Duodenal mucosa (tissue), 2 donors: ENCODE data around the gene ACTA1.
"Not testable (repeated sequence)": the region's sequence is repeated elsewhere in the genome, so short reads cannot be mapped to it uniquely, and the experiment has no call there.

Experiments used
- H3K27ac ChIP-seq: one replicate; pipeline ENCODE4 v1.7.0; 2013; ENCODE audit warnings: low read depth, low read length
- H3K27me3 ChIP-seq, 2 donors: one replicate each; pipeline ENCODE4 v1.7.0; 2013; ENCODE audit warnings: low read length in 2 of 2, control low read depth in 1 of 2; ENCODE audit not compliant: insufficient read depth in 2 of 2, control insufficient read depth in 1 of 2
- H3K36me3 ChIP-seq, 2 donors: one replicate each; pipeline ENCODE4 v1.7.0; 2013; ENCODE audit warnings: low read length in 2 of 2, control low read depth in 1 of 2; ENCODE audit not compliant: insufficient read depth in 2 of 2, control insufficient read depth in 1 of 2
- H3K4me1 ChIP-seq, 2 donors: one replicate each; pipeline ENCODE4 v1.7.0; 2013; ENCODE audit warnings: low read length in 2 of 2, control low read depth in 1 of 2; ENCODE audit not compliant: insufficient read depth in 2 of 2, control insufficient read depth in 1 of 2
- H3K4me3 ChIP-seq, 2 donors: one replicate each; pipeline ENCODE4 v1.7.0; 2013; ENCODE audit warnings: low read length in 2 of 2, low read depth in 1 of 2
- H3K9ac ChIP-seq, 2 donors: one replicate each; pipeline ENCODE4 v1.7.0; 2013; ENCODE audit warnings: low read length in 2 of 2, low read depth in 1 of 2
- H3K9me3 ChIP-seq, 2 donors: one replicate each; pipeline ENCODE4 v1.7.0; 2013; ENCODE audit warnings: low read length in 2 of 2, control low read depth in 1 of 2; ENCODE audit not compliant: control insufficient read depth in 1 of 2

The ACTA1 gene

DNA sequence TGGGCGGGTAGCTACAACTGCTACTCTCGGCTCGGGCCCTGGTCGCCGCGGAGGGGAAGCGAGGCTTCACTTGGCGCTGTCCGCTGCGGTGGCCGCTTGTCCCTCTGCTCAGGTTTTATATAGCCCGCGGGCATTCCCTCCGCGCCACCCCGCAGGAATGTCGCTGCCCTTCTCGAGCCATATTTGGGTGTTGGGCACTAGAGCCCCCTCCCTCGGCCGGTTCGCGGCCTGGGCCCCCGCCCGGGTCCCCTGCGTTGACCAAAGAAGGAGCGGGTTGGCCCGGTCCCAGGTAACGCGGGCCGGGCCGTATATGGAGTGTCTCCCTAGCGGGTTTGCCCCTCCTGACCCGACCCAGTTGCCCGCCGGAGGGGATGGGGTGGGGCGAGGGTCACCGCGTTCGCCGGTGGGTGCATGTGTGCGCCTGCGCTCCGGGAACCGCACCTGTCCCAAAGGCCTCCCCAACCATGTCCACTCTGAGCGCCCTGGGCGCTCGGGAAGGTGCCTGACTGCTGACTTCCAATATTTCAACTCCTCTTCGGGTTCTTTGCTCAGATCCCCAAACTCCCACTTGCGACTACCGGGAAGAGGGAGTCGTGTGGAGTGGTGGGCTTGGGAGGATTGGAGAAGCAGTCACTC, at the start of gene ACTA1:
Gene ACTA1, minus strand, starts transcription at position 90 of the 636 bp plus-strand sequence. CDS start 979 bp downstream, outside the sequence.
- Histone ChIP-seq H3K27me3 (peaks cover 46 to 68% of the 10 kb centered on the region in 2 donors), H3K4me1 (peaks cover 5 to 8% of the 10 kb centered on the region in 2 donors), H3K36me3 (no peaks in the 10 kb centered on the region), H3K9me3 (no peaks in the 10 kb centered on the region), H3K4me3 (no peak within 1 kb of the TSS), H3K9ac (no peak within 1 kb of the TSS), H3K27ac (no peak within 1 kb of the TSS)

DNA sequence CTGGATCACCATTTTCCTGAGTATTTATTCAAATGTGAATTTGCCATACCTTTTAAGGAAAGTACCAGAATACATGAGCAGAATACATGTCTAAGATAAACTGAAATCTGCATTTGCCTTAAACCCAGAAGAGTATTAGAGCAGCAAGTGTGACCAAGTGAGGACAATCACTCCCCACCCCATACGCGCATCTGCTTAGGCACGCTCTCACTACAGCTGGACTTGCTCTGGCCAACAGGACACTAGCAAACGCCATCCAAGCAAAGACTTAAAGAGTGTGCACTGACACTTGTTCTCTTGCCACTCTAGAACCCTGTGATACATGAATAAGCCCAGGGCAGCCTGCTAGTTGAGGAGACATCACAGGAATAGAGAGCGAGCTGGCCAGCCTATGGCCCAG, 48.6 kb upstream of the ACTA1 start:
- Histone ChIP-seq H3K9me3 (no peaks in the 10 kb centered on the region), H3K27me3 (no peaks in the 10 kb centered on the region), H3K36me3 (peaks cover 21 to 67% of the 10 kb centered on the region in 2 donors), H3K4me3 (no peak overlapping the region), H3K4me1 (no peaks in the 10 kb centered on the region), H3K9ac (no peak overlapping the region), H3K27ac (no peak overlapping the region)

DNA sequence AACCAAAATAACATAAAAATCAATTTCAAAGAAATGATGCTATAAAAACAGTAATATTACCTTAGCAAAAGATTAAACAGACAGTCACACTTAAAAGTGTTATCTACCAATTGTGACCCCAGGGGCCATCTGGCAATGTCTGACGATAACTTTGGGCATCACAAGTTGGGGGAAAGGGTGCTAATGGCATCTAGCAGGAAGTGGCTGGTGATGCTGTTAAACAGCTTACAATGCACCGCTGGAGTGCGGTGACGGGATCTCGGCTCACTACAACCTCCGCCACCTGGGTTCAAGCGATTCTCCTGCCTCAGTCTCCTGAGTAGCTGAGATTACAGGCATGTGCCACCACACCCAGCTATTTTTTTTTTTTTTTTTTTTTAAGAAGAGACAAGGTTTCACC, 46.6 kb upstream of the ACTA1 start:
- no peak overlapping the region for H3K27ac ChIP-seq
- H3K4me3 ChIP-seq = no peak overlapping the region
- H3K9ac ChIP-seq = no peak overlapping the region
- H3K36me3 ChIP-seq = peaks cover 17 to 56% of the 10 kb centered on the region in 2 donors
- no peaks in the 10 kb centered on the region for H3K4me1 ChIP-seq
- no peaks in the 10 kb centered on the region for H3K9me3 ChIP-seq
- H3K27me3 ChIP-seq = no peaks in the 10 kb centered on the region

DNA sequence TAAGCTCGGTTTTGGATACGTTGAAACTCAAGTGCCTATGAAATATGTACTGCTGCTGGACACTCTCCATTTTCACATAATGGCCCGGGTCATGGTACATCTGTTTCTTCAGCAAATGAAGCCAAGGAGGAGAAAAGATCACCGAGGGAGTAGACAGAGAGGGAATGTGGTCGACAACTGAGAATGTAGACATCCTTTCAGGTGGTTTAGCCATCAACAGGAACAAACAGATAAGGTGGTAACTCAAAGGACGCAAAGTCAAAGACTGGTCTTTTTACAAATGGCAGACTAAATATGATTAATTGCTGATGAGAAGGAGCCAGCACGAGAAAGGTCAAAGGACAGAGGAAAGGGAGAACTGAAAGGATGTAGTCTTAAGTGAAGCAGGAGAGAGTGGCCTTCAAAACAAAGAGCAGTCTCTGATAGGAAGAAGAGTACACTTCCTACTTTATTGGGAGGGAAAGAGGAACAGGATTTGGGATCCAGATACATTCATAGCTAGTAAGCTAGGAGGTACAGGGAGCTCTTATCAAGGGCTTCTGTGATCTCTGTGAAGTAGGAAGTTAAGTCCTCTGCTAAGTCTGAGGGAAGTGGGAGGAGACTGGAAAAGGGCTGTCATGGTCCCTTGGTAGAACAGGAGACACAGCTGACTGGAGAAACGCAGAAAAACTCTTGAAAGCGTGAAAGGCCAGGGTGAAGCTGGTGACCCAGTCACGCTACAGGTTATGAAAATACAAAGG, 45.9 kb upstream of the ACTA1 start:
- Histone ChIP-seq H3K9ac (no peak overlapping the region), H3K4me3 (no peak overlapping the region), H3K27ac (no peak overlapping the region), H3K27me3 (no peaks in the 10 kb centered on the region), H3K4me1 (no peaks in the 10 kb centered on the region), H3K9me3 (no peaks in the 10 kb centered on the region), H3K36me3 (peaks cover 16 to 57% of the 10 kb centered on the region in 2 donors)

DNA sequence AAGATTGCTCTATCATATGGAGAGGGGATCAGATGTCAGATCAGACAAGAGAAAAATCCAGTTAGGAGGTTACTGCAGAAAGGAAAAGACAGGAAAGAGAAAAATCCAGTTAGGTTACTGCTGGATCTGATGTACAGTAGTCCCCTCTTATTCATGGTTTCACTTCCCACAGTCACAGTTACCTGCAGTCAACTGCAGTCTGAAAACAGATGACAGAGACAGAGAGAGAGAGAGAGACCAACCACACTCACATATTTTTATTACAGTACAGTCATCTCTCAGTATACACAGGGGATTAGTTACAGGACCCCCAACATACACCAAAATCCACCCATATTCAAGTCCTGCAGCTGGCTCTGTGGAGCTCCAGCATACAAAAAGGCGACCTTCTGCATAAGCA, 45.0 kb upstream of the ACTA1 start:
- Histone ChIP-seq H3K9me3 (no peaks in the 10 kb centered on the region), H3K27me3 (no peaks in the 10 kb centered on the region), H3K36me3 (peaks cover 22 to 60% of the 10 kb centered on the region in 2 donors), H3K4me3 (no peak overlapping the region), H3K27ac (no peak overlapping the region), H3K9ac (no peak overlapping the region), H3K4me1 (no peaks in the 10 kb centered on the region)

DNA sequence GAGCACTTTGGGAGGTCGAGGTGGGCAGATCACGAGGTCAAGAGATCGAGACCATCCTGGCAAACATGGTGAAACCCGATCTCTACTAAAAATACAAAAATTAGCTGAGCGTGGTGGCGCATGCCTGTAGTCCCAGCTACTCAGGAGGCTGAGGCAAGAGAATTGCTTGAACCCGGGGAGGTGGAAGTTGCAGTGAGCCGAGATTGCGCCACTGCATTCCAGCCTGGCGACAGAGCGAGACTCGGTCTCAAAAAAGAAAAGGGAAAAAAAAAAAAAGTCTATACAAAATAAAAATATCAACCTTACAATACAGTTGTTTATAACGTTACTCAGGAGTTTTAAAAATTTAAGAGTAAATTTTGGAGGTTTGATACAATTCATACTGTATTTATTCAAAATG, 42.0 kb upstream of the ACTA1 start:
- H3K27me3 ChIP-seq, H3K9me3 ChIP-seq, H3K4me1 ChIP-seq, H3K27ac ChIP-seq, H3K4me3 ChIP-seq, H3K9ac ChIP-seq: not testable (repeated sequence)
- H3K36me3 ChIP-seq = peaks cover 12 to 55% of the 10 kb centered on the region in 2 donors

DNA sequence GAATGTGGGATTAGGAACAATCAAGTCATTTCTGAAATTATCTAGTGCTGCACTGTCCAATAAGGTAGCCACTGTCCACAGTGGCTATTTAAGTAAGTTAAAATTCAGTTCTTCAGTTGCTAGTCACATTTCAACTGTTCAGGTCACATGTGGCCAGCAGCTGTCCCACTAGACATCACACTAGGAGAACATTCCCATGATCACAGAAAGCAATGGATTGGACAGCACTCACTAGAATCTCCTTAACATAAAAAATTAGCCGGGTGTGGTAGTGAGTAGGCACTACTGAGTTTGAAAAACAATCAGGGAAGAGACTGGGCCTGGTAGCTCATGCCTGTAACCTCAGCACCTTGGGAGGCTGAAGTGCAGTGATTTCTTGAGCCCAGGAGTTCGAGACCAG, 40.6 kb upstream of the ACTA1 start:
- Histone ChIP-seq H3K36me3 (peaks cover 12 to 63% of the 10 kb centered on the region in 2 donors), H3K4me3 (no peak overlapping the region), H3K9ac (no peak overlapping the region), H3K27ac (no peak overlapping the region), H3K4me1 (no peaks in the 10 kb centered on the region), H3K27me3 (no peaks in the 10 kb centered on the region), H3K9me3 (no peaks in the 10 kb centered on the region)

DNA sequence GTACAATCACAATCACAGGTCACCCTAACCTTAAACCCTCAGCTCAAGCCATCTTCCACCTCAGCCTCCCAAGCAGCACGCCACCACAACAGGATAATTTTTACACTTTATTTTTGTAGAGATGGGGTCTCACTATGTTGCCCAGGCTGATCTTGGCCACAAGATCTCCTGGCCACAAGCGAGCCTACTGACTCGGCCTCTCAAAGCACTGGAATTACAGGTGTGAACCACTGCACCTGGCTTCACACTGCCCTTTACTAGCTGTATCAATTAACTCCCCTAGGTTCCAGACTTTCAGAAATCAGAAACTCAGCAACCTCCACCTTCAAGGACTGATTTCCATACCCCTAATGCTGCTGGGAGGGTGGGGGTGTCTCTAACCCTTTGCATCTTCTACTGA, 37.3 kb upstream of the ACTA1 start:
- no peaks in the 10 kb centered on the region for H3K4me1 ChIP-seq
- no peaks in the 10 kb centered on the region for H3K9me3 ChIP-seq
- no peak overlapping the region for H3K4me3 ChIP-seq
- H3K27ac ChIP-seq = no peak overlapping the region
- no peaks in the 10 kb centered on the region for H3K27me3 ChIP-seq
- H3K36me3 ChIP-seq = peaks cover 26 to 64% of the 10 kb centered on the region in 2 donors
- no peak overlapping the region for H3K9ac ChIP-seq

DNA sequence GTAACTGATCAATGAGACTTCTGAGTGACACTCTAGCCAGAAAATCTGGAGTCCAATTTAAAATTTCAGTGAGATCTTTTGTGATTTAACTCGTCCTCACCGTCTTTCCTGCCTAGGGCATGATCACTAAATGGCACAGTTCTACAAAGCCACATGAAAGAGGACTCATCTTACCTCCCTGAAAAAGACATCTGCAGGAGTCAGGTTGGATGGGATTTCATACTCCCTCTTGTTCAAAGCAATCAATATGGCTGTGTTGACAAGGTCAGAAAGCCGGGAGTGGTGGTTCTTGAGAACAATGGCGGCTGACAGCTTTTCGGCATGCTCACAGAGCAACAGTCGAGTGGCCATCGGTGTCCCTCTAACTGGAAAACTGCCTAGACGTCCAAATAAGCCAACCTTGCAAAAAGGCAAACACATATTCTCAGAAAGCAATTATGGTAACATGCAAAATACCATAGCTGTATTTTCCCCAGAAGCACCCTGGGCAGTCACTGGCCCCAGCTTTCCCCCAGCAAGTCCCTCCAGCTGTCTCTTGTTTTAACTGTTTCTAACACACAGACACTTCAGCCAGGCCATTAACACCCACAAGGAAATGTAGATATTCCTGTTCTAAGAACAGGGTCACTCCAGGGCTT, 36.6 kb upstream of the ACTA1 start:
- H3K9ac ChIP-seq = no peak overlapping the region
- H3K4me3 ChIP-seq = no peak overlapping the region
- no peak overlapping the region for H3K27ac ChIP-seq
- no peaks in the 10 kb centered on the region for H3K9me3 ChIP-seq
- H3K4me1 ChIP-seq = no peaks in the 10 kb centered on the region
- H3K36me3 ChIP-seq = peaks cover 28 to 65% of the 10 kb centered on the region in 2 donors
- H3K27me3 ChIP-seq = no peaks in the 10 kb centered on the region

DNA sequence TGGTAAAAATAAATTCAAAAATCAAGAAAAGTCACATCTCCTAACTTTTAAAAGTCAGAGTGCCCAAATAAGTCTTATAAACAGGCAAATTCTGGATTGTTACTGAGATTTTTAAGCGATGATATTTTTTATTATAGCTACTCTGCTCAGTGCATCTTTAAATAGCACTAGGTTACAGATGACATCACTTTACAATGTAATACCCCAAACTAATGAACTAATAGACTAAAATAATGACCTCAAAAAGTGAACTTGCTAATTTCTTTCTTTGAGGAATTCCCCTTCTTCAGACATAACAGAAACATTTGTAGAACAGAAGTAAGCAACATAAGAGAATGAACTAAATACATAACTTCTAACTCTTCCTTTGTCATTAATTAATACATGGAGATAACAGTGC, 33.0 kb upstream of the ACTA1 start:
- Histone ChIP-seq H3K36me3 (peaks cover 41 to 74% of the 10 kb centered on the region in 2 donors), H3K9ac (no peak overlapping the region)

More for the DNA sequence above, 33.0 kb upstream of the ACTA1 start:
- Histone ChIP-seq H3K4me3 (no peak overlapping the region), H3K9me3 (no peaks in the 10 kb centered on the region), H3K27ac (no peak overlapping the region), H3K27me3 (no peaks in the 10 kb centered on the region), H3K4me1 (no peaks in the 10 kb centered on the region)
